ENCODE measurements around the gene IL12B. TPM values are rescaled to one million over a fixed set of nuclear protein-coding genes. Genes with fewer than 3 reads are reported as not detected.
A peak's percentile ranks its signal among the peaks of the same experiment; 100 is the strongest.

IL12B gene
- total and polyA plus RNA-seq, 2 donors from 2014 or later = not detected

GRCh38 chr5:159294921-159295320 lies 35.4 kb downstream of the IL12B start:
- TF ChIP-seq CTCF (IDR thresholded peaks at IDR 0.05; ENCODE audit: borderline replicate concordance, extremely low read depth, insufficient read depth) = no peak
- H3K27me3 ChIP-seq (ENCODE audit: control insufficient read depth, insufficient read depth, low read length) = no peaks in the 10 kb centered on the region
- no peak overlapping the region for H3K27ac ChIP-seq (ENCODE audit: low read depth in 2 of 2, low read length in 2 of 2)
- no peak for FAIRE-seq
- no peak overlapping the region for H3K9ac ChIP-seq (ENCODE audit: low read length in 3 of 3)
- H3K4me1 ChIP-seq (ENCODE audit: control insufficient read depth in 2 of 3, insufficient read depth in 2 of 3, low read depth in 1 of 3, low read length in 3 of 3) = no peaks in the 10 kb centered on the region
- no peak overlapping the region for H3K4me3 ChIP-seq (ENCODE audit: low read length in 3 of 3)
- no peaks in the 10 kb centered on the region for H3K36me3 ChIP-seq (ENCODE audit: control insufficient read depth in 2 of 3, insufficient read depth in 3 of 3, low read length in 3 of 3)
- H3K9me3 ChIP-seq (ENCODE audit: control insufficient read depth in 2 of 3, insufficient read depth in 1 of 3, low read length in 3 of 3) = peaks cover 0 to 4% (median 0%) of the 10 kb centered on the region in 3 donors
- intact Hi-C loops (cut with DNase I) = no loop called here
- DNase-seq = no peak

- no peak for FAIRE-seq
- H3K36me3 ChIP-seq (ENCODE audit: control insufficient read depth in 2 of 3, insufficient read depth in 3 of 3, low read length in 3 of 3) = no peaks in the 10 kb centered on the region
- TF ChIP-seq CTCF (IDR thresholded peaks at IDR 0.05; ENCODE audit: borderline replicate concordance, extremely low read depth, insufficient read depth) = no peak
Observed at GRCh38 chr5:159290741-159291140, 39.5 kb downstream of the IL12B start.

GRCh38 chr5:159286420-159287035 lies 43.8 kb downstream of the IL12B start:
- no peaks in the 10 kb centered on the region for H3K4me1 ChIP-seq (ENCODE audit: control insufficient read depth in 2 of 3, insufficient read depth in 2 of 3, low read depth in 1 of 3, low read length in 3 of 3)
- no peaks in the 10 kb centered on the region for H3K27me3 ChIP-seq (ENCODE audit: control insufficient read depth, insufficient read depth, low read length)
- DNase-seq = peak in 2 of 5 donors; percentile 41 to 61
- H3K27ac ChIP-seq (ENCODE audit: low read depth in 2 of 2, low read length in 2 of 2) = no peak overlapping the region
- intact Hi-C loops (cut with DNase I) = no loop called here
- FAIRE-seq = no peak
- no peak overlapping the region for H3K4me3 ChIP-seq (ENCODE audit: low read length in 3 of 3)
- TF ChIP-seq CTCF (IDR thresholded peaks at IDR 0.05; ENCODE audit: borderline replicate concordance, extremely low read depth, insufficient read depth) = peak; percentile 26
- no peaks in the 10 kb centered on the region for H3K9me3 ChIP-seq (ENCODE audit: control insufficient read depth in 2 of 3, insufficient read depth in 1 of 3, low read length in 3 of 3)
- peaks cover 0 to 3% (median 0%) of the 10 kb centered on the region in 3 donors for H3K36me3 ChIP-seq (ENCODE audit: control insufficient read depth in 2 of 3, insufficient read depth in 3 of 3, low read length in 3 of 3)
- H3K9ac ChIP-seq (ENCODE audit: low read length in 3 of 3) = no peak overlapping the region

More at GRCh38 chr5:159290741-159291140, 39.5 kb downstream of the IL12B start:
- H3K4me3 ChIP-seq (ENCODE audit: low read length in 3 of 3) = no peak overlapping the region
- H3K9me3 ChIP-seq (ENCODE audit: control insufficient read depth in 2 of 3, insufficient read depth in 1 of 3, low read length in 3 of 3) = no peaks in the 10 kb centered on the region
- no peaks in the 10 kb centered on the region for H3K4me1 ChIP-seq (ENCODE audit: control insufficient read depth in 2 of 3, insufficient read depth in 2 of 3, low read depth in 1 of 3, low read length in 3 of 3)
- intact Hi-C loops (cut with DNase I) = no loop called here
- H3K27ac ChIP-seq (ENCODE audit: low read depth in 2 of 2, low read length in 2 of 2) = no peak overlapping the region
- DNase-seq = no peak
- H3K27me3 ChIP-seq (ENCODE audit: control insufficient read depth, insufficient read depth, low read length) = no peaks in the 10 kb centered on the region
- H3K9ac ChIP-seq (ENCODE audit: low read length in 3 of 3) = no peak overlapping the region

- no peak for TF ChIP-seq CTCF (IDR thresholded peaks at IDR 0.05; ENCODE audit: borderline replicate concordance, extremely low read depth, insufficient read depth)
- Histone ChIP-seq H3K4me1 (ENCODE audit: control insufficient read depth in 2 of 3, insufficient read depth in 2 of 3, low read depth in 1 of 3, low read length in 3 of 3) (no peaks in the 10 kb centered on the region), H3K27ac (ENCODE audit: low read depth in 2 of 2, low read length in 2 of 2) (no peak overlapping the region), H3K27me3 (ENCODE audit: control insufficient read depth, insufficient read depth, low read length) (no peaks in the 10 kb centered on the region), H3K4me3 (ENCODE audit: low read length in 3 of 3) (no peak overlapping the region), H3K36me3 (ENCODE audit: control insufficient read depth in 2 of 3, insufficient read depth in 3 of 3, low read length in 3 of 3) (peaks cover 3 to 10% (median 5%) of the 10 kb centered on the region in 3 donors), H3K9ac (ENCODE audit: low read length in 3 of 3) (no peak overlapping the region), H3K9me3 (ENCODE audit: control insufficient read depth in 2 of 3, insufficient read depth in 1 of 3, low read length in 3 of 3) (no peaks in the 10 kb centered on the region)
- FAIRE-seq (no peak), DNase-seq (no peak)
- intact Hi-C loops (cut with DNase I) = no loop called here
Observed at GRCh38 chr5:159274676-159275075, 55.6 kb downstream of the IL12B start.
